Activated CD8-positive, alpha-beta T cell treated with anti-CD3 and anti-CD28 coated beads for 36 hours (primary cell): ENCODE results near the gene BCL2L11. TPM values are rescaled to one million over a fixed set of nuclear protein-coding genes. Genes with fewer than 3 reads are reported as not detected.

ENCODE experiments used
- ATAC-seq: fragments of 200-7000 bp; cut with Tn5 transposase; one replicate; pipeline ENCODE4 v1.10.0; 2021; ENCODE audit warnings: mild to moderate bottlenecking, moderate library complexity
- CTCF ChIA-PET: fragments of 350-600 bp; sonication (Branson Sonifier 250); formaldehyde crosslinking; loops from one replicate; lab custom pipeline; 2021; ENCODE audit warnings: antibody characterized with exemption; lab: Charles Lee
- POLR2A ChIA-PET: fragments of 350-600 bp; sonication (Branson Sonifier 250); formaldehyde crosslinking; loops from one replicate; lab custom pipeline; 2021; ENCODE audit warnings: antibody characterized with exemption; lab: Charles Lee
- DNase-seq: peaks from one replicate; pipeline ENCODE4 v3.0.0-alpha.2; 2020
- H3K27ac Mint-ChIP-seq: one replicate; pipeline ENCODE4 v1.8.0; 2021; ENCODE audit warnings: mild to moderate bottlenecking, mixed read lengths
- H3K27me3 Mint-ChIP-seq: one replicate; pipeline ENCODE4 v1.8.0; 2021; ENCODE audit warnings: mixed read lengths
- H3K36me3 Mint-ChIP-seq: one replicate; pipeline ENCODE4 v1.8.0; 2021; ENCODE audit warnings: low read depth, mixed read lengths
- H3K4me1 Mint-ChIP-seq: one replicate; pipeline ENCODE4 v1.8.0; 2021; ENCODE audit warnings: low read depth, mixed read lengths
- H3K4me3 Mint-ChIP-seq: one replicate; pipeline ENCODE4 v1.8.0; 2021; ENCODE audit warnings: mild to moderate bottlenecking, moderate library complexity, mixed read lengths
- H3K9me3 Mint-ChIP-seq: one replicate; pipeline ENCODE4 v1.8.0; 2021; ENCODE audit warnings: mixed read lengths
- intact Hi-C: fragments of 100-400 bp; cut with micrococcal nuclease; formaldehyde crosslinking; loops from one replicate; pipeline ENCODE4 v1.10.0; 2022
- total RNA-seq, 2 experiments: library from RNA; stranded (reverse); gene quantifications; one replicate each; pipeline ENCODE4 v1.2.3, GENCODE V29; 2021
- TF ChIP-seq, protein P1 (sequence below): fragments of 200-600 bp; IDR thresholded peaks from one replicate; pipeline ENCODE4 v1.8.0; 2022; ENCODE audit warnings: antibody characterized with exemption, mild to moderate bottlenecking

The BCL2L11 gene
- total RNA-seq, 2 experiments from 2014 or later = 19.8 to 22.6 TPM

DNA sequence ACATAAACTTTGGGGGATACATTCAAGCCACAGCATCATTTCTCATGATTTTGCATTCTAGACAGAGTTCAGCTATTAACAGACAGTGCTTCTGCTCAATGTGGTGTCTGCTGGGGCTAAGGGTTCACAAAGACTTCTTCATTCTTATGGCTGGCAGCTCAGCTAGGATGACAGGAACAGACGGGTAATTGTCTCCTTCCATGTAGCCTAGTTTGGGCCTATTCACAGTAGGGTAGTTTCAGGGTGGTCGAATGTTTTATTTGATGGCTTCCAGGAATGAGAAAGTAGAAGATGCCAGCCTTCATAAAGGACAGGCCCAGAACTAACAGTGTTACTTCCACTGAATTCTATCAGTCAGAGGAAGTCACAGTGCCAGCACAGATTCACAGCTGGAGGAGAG is 26.0 kb upstream of the BCL2L11 start:
- ChIA-PET CTCF (interaction anchor here (0.7 kb wide), 1 partner anchor 145 kb away, joined by 4 read pairs; no protein-coding TSS in a partner anchor), POLR2A (no interaction called here)
- TF ChIP-seq, protein P1, sequence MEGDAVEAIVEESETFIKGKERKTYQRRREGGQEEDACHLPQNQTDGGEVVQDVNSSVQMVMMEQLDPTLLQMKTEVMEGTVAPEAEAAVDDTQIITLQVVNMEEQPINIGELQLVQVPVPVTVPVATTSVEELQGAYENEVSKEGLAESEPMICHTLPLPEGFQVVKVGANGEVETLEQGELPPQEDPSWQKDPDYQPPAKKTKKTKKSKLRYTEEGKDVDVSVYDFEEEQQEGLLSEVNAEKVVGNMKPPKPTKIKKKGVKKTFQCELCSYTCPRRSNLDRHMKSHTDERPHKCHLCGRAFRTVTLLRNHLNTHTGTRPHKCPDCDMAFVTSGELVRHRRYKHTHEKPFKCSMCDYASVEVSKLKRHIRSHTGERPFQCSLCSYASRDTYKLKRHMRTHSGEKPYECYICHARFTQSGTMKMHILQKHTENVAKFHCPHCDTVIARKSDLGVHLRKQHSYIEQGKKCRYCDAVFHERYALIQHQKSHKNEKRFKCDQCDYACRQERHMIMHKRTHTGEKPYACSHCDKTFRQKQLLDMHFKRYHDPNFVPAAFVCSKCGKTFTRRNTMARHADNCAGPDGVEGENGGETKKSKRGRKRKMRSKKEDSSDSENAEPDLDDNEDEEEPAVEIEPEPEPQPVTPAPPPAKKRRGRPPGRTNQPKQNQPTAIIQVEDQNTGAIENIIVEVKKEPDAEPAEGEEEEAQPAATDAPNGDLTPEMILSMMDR = no peak
- ATAC-seq (no peak), DNase-seq (no peak)
- Mint-ChIP-seq H3K9me3 (no peaks in the 10 kb centered on the region), H3K36me3 (no peaks in the 10 kb centered on the region), H3K27me3 (peaks cover 24% of the 10 kb centered on the region), H3K27ac (no peak overlapping the region), H3K4me3 (no peak overlapping the region), H3K4me1 (peaks cover 15% of the 10 kb centered on the region)
- intact Hi-C loops = no loop called here

DNA sequence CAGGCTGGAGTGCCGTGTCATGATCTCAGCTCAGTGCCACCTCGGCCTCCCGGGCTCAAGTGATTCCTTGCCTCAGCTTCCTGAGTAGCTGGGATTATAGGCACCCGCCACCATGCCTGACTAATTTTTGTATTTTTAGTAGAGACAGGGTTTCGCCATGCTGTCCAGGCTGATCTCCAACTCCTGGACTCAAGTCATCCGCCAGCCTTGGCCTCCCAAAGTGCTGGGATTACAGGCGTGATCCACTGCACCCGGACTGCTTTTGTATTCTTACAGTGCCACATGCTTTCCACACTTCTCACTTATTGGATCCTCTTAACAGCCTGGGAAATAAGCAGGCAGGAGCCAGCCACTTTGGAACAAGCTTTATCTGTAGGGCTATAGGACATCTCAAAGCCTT is 25.3 kb upstream of the BCL2L11 start:
- Mint-ChIP-seq H3K36me3 (no peaks in the 10 kb centered on the region), H3K27ac (no peak overlapping the region), H3K4me1 (peaks cover 21% of the 10 kb centered on the region), H3K27me3 (peaks cover 19% of the 10 kb centered on the region), H3K4me3 (no peak overlapping the region), H3K9me3 (no peaks in the 10 kb centered on the region)
- intact Hi-C loops = no loop called here
- DNase-seq (no peak), ATAC-seq (no peak)
- CTCF ChIA-PET = interaction anchor here (1.0 to 1.9 kb wide), 3 partner anchors 26 to 283 kb away, joined by 3 to 6 read pairs (median 3); no protein-coding TSS in a partner anchor
- POLR2A ChIA-PET = no interaction called here
- TF ChIP-seq, protein P1 = no peak

DNA sequence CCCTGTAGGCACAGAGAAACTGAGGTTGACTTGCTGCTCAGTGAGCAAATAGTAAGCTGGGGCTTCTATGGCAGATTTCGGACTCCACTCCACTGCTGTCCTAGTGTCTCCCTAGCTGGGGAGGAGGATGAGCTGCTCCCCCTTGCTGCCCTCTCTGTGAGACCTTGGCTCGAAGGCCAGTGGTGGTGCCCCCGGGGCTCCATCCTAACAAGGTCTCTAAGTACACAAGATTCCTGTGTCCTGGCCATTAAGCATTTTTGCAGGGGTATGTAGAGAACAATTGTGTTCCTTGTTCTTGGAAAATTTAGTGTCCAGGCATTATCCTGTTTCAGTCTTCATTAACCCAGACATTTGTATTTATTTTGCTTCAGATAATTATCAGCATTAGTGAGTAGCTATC is 21.3 kb upstream of the BCL2L11 start:
- no peak for ATAC-seq
- Mint-ChIP-seq H3K36me3 (no peaks in the 10 kb centered on the region), H3K27me3 (peaks cover 15% of the 10 kb centered on the region), H3K27ac (no peak overlapping the region), H3K4me3 (no peak overlapping the region), H3K4me1 (peaks cover 20% of the 10 kb centered on the region), H3K9me3 (no peaks in the 10 kb centered on the region)
- TF ChIP-seq, protein P1 = no peak
- intact Hi-C loops = no loop called here
- no peak for DNase-seq
- ChIA-PET CTCF (interaction anchor here (1.2 to 1.8 kb wide), 5 partner anchors 10 to 291 kb away, joined by 3 to 5 read pairs (median 3); no protein-coding TSS in a partner anchor), POLR2A (interaction anchor here (1.3 kb wide), 1 partner anchor 8 kb away, joined by 3 read pairs; no protein-coding TSS in a partner anchor)

- ChIA-PET CTCF (interaction anchor here (1.2 to 1.8 kb wide), 6 partner anchors 10 to 292 kb away, joined by 3 to 5 read pairs (median 3); no protein-coding TSS in a partner anchor), POLR2A (interaction anchor here (1.3 kb wide), 1 partner anchor 9 kb away, joined by 3 read pairs; no protein-coding TSS in a partner anchor)
- H3K27ac Mint-ChIP-seq = peak overlapping the region; percentile 52
- H3K4me1 Mint-ChIP-seq = peaks cover 20% of the 10 kb centered on the region
- H3K36me3 Mint-ChIP-seq = no peaks in the 10 kb centered on the region
- intact Hi-C loops = loop anchor here (2.0 kb wide), 1 partner anchor 47 kb away; no protein-coding TSS in a partner anchor
- H3K4me3 Mint-ChIP-seq = no peak overlapping the region
- ATAC-seq = peak; percentile 65
- TF ChIP-seq, protein P1 = no peak
- H3K9me3 Mint-ChIP-seq = no peaks in the 10 kb centered on the region
- peaks cover 15% of the 10 kb centered on the region for H3K27me3 Mint-ChIP-seq
- peak; percentile 23 for DNase-seq
Measured at GRCh38 chr2:111100087-111100764, 20.5 kb upstream of the BCL2L11 start.

DNA sequence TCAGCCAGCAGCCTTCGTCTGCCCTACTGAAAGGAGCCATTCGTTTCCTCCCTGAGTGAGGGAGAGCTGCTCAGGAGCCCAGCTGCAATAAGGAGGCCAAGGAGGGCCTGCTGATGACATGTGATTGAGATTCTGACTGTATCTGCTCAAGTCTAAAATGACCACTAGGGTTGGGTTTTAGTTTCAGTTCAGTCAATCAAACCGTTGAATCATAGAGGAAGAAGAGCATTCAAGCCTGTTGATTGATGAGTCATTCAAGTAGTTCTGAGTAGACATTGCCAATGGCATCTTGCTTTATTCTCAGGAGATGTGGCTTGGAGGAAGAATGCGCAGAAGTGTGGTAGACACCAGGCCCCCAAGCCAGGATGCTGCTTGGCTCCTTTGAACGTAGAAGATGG is 19.9 kb upstream of the BCL2L11 start:
- peak; percentile 90 for ATAC-seq
- Mint-ChIP-seq H3K36me3 (no peaks in the 10 kb centered on the region), H3K27ac (peak overlapping the region; percentile 52), H3K4me3 (no peak overlapping the region), H3K4me1 (peaks cover 20% of the 10 kb centered on the region), H3K27me3 (peaks cover 14% of the 10 kb centered on the region), H3K9me3 (no peaks in the 10 kb centered on the region)
- POLR2A ChIA-PET = interaction anchor here (1.0 to 1.3 kb wide), 2 partner anchors 9 to 16 kb away, joined by 3 read pairs; no protein-coding TSS in a partner anchor
- DNase-seq = peak; percentile 38
- TF ChIP-seq, protein P1 = no peak
- intact Hi-C loops = loop anchor here (2.0 kb wide), 1 partner anchor 48 kb away; no protein-coding TSS in a partner anchor
- CTCF ChIA-PET = interaction anchor here (1.0 to 1.3 kb wide), 4 partner anchors 10 to 289 kb away, joined by 3 to 4 read pairs (median 3); no protein-coding TSS in a partner anchor
